ENCODE data around the gene CHRM4. TPM values are rescaled to one million over a fixed set of nuclear protein-coding genes. Genes with fewer than 3 reads are reported as not detected.

The CHRM4 gene
- total RNA-seq, 1 experiment from 2014 or later, result 1.1 TPM

DNA sequence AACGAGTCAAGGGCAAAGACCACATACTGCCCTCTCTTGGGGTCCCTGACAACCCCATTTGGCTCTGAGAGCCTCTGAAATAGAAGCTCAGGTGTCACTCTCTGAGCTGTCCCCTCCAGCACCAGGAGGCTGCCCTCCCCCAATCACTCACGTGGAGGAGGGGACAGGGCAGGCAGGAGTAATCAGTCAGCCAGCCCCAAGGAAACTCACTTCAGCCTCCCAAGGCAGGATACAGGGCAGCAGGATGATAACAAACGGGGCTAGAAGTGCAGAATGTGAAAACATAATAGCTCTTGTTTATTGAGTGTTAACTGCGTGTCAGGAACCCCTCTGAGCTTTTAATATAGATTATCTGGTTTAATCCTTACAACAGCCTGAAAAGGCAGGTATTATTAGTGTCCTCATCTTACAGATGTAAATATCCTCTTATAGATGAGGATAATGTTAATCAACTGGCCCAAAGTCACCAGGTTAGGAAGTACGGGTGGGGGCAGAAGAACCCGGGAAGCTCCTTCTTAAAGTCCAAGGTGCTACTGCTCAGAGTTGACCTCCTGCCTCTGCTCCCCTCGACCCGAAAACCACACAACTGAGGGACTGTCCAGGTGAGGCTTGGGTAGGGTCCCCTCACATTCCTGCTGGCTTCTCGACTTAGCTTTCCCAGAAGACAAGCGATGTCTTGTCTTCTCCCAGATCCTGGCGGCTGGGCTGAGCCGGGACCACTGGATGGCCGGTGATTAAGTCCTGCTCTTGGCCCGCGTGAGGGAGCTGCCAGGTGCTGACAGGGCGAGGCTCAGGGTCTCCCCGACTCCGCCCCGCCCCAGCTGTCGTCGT, 2.7 kb downstream of the CHRM4 start (continued):
- TF ChIP-seq, protein P1, sequence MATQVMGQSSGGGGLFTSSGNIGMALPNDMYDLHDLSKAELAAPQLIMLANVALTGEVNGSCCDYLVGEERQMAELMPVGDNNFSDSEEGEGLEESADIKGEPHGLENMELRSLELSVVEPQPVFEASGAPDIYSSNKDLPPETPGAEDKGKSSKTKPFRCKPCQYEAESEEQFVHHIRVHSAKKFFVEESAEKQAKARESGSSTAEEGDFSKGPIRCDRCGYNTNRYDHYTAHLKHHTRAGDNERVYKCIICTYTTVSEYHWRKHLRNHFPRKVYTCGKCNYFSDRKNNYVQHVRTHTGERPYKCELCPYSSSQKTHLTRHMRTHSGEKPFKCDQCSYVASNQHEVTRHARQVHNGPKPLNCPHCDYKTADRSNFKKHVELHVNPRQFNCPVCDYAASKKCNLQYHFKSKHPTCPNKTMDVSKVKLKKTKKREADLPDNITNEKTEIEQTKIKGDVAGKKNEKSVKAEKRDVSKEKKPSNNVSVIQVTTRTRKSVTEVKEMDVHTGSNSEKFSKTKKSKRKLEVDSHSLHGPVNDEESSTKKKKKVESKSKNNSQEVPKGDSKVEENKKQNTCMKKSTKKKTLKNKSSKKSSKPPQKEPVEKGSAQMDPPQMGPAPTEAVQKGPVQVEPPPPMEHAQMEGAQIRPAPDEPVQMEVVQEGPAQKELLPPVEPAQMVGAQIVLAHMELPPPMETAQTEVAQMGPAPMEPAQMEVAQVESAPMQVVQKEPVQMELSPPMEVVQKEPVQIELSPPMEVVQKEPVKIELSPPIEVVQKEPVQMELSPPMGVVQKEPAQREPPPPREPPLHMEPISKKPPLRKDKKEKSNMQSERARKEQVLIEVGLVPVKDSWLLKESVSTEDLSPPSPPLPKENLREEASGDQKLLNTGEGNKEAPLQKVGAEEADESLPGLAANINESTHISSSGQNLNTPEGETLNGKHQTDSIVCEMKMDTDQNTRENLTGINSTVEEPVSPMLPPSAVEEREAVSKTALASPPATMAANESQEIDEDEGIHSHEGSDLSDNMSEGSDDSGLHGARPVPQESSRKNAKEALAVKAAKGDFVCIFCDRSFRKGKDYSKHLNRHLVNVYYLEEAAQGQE (IDR thresholded peaks at IDR 0.05; ENCODE audit: low read depth), result no peak
- TF ChIP-seq TCF7L2 (IDR thresholded peaks at IDR 0.05; ENCODE audit: borderline replicate concordance, extremely low read depth, insufficient read depth, insufficient read length), result no peak

DNA sequence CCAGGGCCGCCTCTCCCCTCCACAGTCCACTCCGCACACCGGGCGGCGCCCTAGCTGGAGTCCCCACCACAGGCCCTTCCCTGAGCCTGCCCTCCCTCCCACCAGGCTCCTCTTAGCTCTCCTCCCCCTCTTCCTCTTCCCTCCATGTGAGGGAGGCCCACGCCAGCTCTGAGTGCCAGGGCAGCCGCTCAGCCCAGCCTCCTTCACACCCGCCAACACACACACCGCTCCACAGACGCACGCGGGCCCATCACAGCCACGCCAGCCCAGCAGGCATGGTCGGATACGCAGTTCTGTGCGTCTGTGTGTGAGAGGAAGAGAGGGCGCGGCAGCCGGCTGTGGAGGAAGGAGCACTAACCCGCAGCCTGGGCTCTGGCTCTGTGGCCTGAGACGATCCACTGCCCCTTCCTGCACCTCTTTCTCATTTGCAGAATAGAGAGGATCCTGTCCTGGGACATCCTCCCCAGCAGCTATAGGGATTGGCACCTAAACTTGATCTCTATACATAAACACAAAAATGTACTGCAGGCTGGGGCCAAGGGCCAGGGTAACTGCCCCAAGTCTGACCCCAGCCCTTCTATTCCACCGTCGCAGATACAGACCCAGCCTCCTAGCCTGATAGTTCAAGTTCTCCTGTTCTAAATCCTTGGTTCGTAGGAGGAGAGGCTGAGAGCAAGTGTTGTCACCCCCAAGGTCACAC, 3.5 kb downstream of the CHRM4 start:
- Histone ChIP-seq H3K36me3 (ENCODE audit: control insufficient read depth in 1 of 2, insufficient read depth in 2 of 2, low read length in 2 of 2) (no peaks in the 10 kb centered on the region), H3K27ac (ENCODE audit: low read depth, low read length) (no peak overlapping the region), H3K9ac (ENCODE audit: low read length) (no peak overlapping the region), H4K20me1 (ENCODE audit: insufficient read depth) (no peaks in the 10 kb centered on the region), H3K4me2 (ENCODE audit: low read length) (no peak overlapping the region), H2AFZ (ENCODE audit: low read depth, low read length, poor library complexity, severe bottlenecking) (no peak overlapping the region), H3K9me3 (ENCODE audit: control insufficient read depth in 1 of 2, insufficient read depth in 1 of 2, low read depth in 1 of 2, low read length in 2 of 2) (no peaks in the 10 kb centered on the region), H3K4me1 (ENCODE audit: control insufficient read depth in 1 of 2, insufficient read depth in 2 of 2, low read length in 2 of 2) (peaks cover 21 to 75% of the 10 kb centered on the region in 2 experiments), H3K27me3 (ENCODE audit: insufficient read depth, low read length) (no peaks in the 10 kb centered on the region), H3K79me2 (ENCODE audit: insufficient read depth, low read length) (no peaks in the 10 kb centered on the region), H3K9me2 (ENCODE audit: insufficient read depth) (no peaks in the 10 kb centered on the region), H3K4me3 (replicated peaks in 1 of 2; ENCODE audit: low read depth in 1 of 2, low read length in 2 of 2) (no peak overlapping the region)
- intact Hi-C loops (cut with micrococcal nuclease), result loop anchor here (1.0 to 10.0 kb wide), 4 partner anchors 141 to 417 kb away; partner anchors contain the start of genes ATG13 and HARBI1
- ChIA-PET POLR2A (no interaction called here), RAD21 (ENCODE audit: low non-redundant PET in 1 of 2, low total read pairs in 2 of 2, uncharacterized antibody in 2 of 2, unreplicated experiment in 2 of 2) (interaction anchor here (1.0 to 1.2 kb wide), 2 partner anchors 36 to 141 kb away, joined by 3 to 4 read pairs; no protein-coding TSS in a partner anchor), CTCF (interaction anchor here (0.7 to 1.5 kb wide), 6 partner anchors 8 to 206 kb away, joined by 3 to 6 read pairs (median 3); partner anchors contain the start of gene AMBRA1)
- DNase-seq (ENCODE audit: low read depth, low spot score) (no peak), ATAC-seq (no peak)
- no TSS peak for BruUV-seq (replicated peaks)
- no peak for TF ChIP-seq POLR2AphosphoS5 (IDR thresholded peaks at IDR 0.05; ENCODE audit: low read depth, low read length)
- TF ChIP-seq, protein P2, sequence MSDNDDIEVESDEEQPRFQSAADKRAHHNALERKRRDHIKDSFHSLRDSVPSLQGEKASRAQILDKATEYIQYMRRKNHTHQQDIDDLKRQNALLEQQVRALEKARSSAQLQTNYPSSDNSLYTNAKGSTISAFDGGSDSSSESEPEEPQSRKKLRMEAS (IDR thresholded peaks at IDR 0.05), result no peak
- no peak for TF ChIP-seq EZH2 (IDR thresholded peaks at IDR 0.05)
- TF ChIP-seq JUND (IDR thresholded peaks at IDR 0.05), result no peak
- TF ChIP-seq SRF (IDR thresholded peaks at IDR 0.05; ENCODE audit: low read depth), result no peak
- no peak for TF ChIP-seq EZH2phosphoT487 (IDR thresholded peaks at IDR 0.05; ENCODE audit: borderline replicate concordance)
- TF ChIP-seq SIN3A (IDR thresholded peaks at IDR 0.05; ENCODE audit: low read depth), result no peak
- no peak for TF ChIP-seq SP1 (IDR thresholded peaks at IDR 0.05; ENCODE audit: low read depth)

Data from HCT116 (cell line).